Measurements from ENCODE around the gene RABGAP1L.
"Not testable (repeated sequence)": the region's sequence is repeated elsewhere in the genome, so short reads cannot be mapped to it uniquely, and the experiment has no call there.

The RABGAP1L gene

GRCh38 chr1:174809755-174810280 lies 650.5 kb downstream of the RABGAP1L start:
- Histone ChIP-seq H3K4me3 (ENCODE audit: low read depth, low read length) (no peak overlapping the region), H3K27ac (no peak overlapping the region), H3K27me3 (ENCODE audit: control insufficient read depth, insufficient read depth, low read length) (no peaks in the 10 kb centered on the region), H3K79me2 (no peaks in the 10 kb centered on the region), H3K9me3 (ENCODE audit: control insufficient read depth, low read length) (no peaks in the 10 kb centered on the region), H3K4me1 (no peaks in the 10 kb centered on the region), H3K4me2 (ENCODE audit: low read length) (no peak overlapping the region), H3K9ac (no peak overlapping the region), H3K36me3 (ENCODE audit: control insufficient read depth, insufficient read depth, low read length) (no peaks in the 10 kb centered on the region), H2AFZ (no peak overlapping the region)
- TF ChIP-seq, protein P1, sequence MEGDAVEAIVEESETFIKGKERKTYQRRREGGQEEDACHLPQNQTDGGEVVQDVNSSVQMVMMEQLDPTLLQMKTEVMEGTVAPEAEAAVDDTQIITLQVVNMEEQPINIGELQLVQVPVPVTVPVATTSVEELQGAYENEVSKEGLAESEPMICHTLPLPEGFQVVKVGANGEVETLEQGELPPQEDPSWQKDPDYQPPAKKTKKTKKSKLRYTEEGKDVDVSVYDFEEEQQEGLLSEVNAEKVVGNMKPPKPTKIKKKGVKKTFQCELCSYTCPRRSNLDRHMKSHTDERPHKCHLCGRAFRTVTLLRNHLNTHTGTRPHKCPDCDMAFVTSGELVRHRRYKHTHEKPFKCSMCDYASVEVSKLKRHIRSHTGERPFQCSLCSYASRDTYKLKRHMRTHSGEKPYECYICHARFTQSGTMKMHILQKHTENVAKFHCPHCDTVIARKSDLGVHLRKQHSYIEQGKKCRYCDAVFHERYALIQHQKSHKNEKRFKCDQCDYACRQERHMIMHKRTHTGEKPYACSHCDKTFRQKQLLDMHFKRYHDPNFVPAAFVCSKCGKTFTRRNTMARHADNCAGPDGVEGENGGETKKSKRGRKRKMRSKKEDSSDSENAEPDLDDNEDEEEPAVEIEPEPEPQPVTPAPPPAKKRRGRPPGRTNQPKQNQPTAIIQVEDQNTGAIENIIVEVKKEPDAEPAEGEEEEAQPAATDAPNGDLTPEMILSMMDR (IDR thresholded peaks at IDR 0.05), result no peak

DNA sequence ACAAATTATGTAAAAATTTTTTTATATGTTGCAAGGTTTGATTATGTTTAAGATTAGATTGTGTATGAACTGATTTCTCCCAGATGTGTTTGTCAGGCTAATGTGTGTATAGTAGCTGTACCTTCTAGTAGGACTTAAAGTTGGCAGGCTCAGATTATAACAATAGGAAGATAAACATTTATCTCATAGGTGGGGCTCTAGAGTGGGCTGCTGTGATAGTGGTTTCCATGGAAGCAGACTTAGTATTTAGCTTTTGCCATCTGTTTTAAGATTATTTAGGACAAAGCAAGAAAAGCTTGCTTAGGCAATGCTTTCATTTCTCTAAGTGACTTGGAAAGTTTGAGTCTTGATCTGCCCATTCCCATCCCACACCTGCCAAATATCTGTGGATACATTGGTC lies 652.7 kb downstream of the RABGAP1L start:
- TF ChIP-seq, protein P1 (IDR thresholded peaks at IDR 0.05), result no peak
- Histone ChIP-seq H3K9ac (no peak overlapping the region), H3K4me2 (ENCODE audit: low read length) (no peak overlapping the region), H3K4me3 (ENCODE audit: low read depth, low read length) (no peak overlapping the region), H3K9me3 (ENCODE audit: control insufficient read depth, low read length) (no peaks in the 10 kb centered on the region), H3K36me3 (ENCODE audit: control insufficient read depth, insufficient read depth, low read length) (no peaks in the 10 kb centered on the region), H3K27me3 (ENCODE audit: control insufficient read depth, insufficient read depth, low read length) (no peaks in the 10 kb centered on the region), H2AFZ (no peak overlapping the region), H3K79me2 (no peaks in the 10 kb centered on the region), H3K27ac (no peak overlapping the region), H3K4me1 (no peaks in the 10 kb centered on the region)

DNA sequence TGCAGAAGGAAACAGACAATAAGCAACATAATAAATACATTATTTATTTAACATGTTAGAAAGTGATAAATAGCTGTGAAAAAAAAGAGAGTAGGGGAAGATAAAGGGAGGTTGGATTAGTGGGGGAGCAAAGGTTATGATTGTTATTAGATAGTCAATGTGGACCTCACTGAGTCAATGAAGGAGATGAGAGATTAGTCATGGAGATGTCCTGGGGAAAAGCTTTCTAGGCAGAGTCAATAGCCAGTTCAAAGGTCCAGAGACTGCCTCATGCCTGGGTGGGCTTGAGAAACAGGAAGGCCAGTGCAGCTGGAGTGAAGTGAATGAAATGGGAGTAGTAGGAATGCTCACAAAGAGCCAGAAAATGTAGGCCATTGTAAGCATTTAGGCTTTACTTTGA lies 653.3 kb downstream of the RABGAP1L start:
- H3K36me3 ChIP-seq (ENCODE audit: control insufficient read depth, insufficient read depth, low read length), result no peaks in the 10 kb centered on the region
- peaks cover 1% of the 10 kb centered on the region for H3K4me1 ChIP-seq
- H3K79me2 ChIP-seq, result no peaks in the 10 kb centered on the region
- H3K9ac ChIP-seq, result no peak overlapping the region
- H2AFZ ChIP-seq, result no peak overlapping the region
- H3K9me3 ChIP-seq (ENCODE audit: control insufficient read depth, low read length), result no peaks in the 10 kb centered on the region
- no peak overlapping the region for H3K27ac ChIP-seq
- H3K27me3 ChIP-seq (ENCODE audit: control insufficient read depth, insufficient read depth, low read length), result no peaks in the 10 kb centered on the region
- no peak overlapping the region for H3K4me3 ChIP-seq (ENCODE audit: low read depth, low read length)
- TF ChIP-seq, protein P1 (IDR thresholded peaks at IDR 0.05), result no peak
- no peak overlapping the region for H3K4me2 ChIP-seq (ENCODE audit: low read length)

DNA sequence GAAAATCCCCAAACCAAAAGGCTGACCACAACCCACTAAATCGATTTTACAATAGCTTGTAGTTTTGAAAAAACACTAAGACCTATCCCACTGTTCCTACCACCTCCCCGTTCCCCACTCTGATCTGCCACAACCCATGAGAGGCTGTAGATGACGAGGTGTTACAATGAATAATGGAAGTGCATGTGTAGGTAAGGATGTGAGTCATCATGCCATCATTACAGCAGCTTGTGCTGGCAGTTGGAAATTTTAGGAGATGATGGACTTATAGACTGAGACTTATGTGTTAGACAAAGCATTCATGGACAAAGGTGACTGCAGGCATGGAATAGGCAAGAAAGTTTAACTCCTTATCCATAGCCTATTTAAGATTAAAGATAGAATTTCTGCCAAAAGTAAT lies 655.7 kb downstream of the RABGAP1L start:
- Histone ChIP-seq H3K27me3 (ENCODE audit: control insufficient read depth, insufficient read depth, low read length) (no peaks in the 10 kb centered on the region), H3K4me1 (peaks cover 2% of the 10 kb centered on the region), H3K4me2 (ENCODE audit: low read length) (no peak overlapping the region), H3K79me2 (no peaks in the 10 kb centered on the region), H3K9me3 (ENCODE audit: control insufficient read depth, low read length) (no peaks in the 10 kb centered on the region), H3K27ac (no peak overlapping the region), H3K4me3 (ENCODE audit: low read depth, low read length) (no peak overlapping the region), H2AFZ (no peak overlapping the region), H3K36me3 (ENCODE audit: control insufficient read depth, insufficient read depth, low read length) (no peaks in the 10 kb centered on the region), H3K9ac (no peak overlapping the region)
- TF ChIP-seq, protein P1 (IDR thresholded peaks at IDR 0.05), result no peak

DNA sequence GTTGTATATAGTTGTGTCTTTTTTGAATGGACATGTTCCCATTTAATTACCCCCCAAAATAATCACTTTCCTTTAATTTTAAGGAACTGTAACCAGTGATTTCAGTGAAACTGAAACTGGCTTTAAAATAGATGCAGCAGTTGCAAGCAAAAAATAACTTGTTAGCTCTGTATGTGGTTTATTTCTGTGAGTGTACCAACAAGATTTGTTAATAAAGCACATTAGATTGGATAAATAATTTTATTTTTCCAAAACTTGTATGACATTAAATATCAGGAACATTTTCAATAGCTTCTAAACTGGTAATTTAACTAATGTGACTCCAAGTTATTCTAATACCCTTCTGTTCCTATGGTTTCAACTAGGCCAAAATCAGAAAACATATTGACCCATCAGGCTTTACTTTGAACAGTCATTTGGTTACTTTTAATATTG lies 656.2 kb downstream of the RABGAP1L start:
- Histone ChIP-seq H3K4me1 (peaks cover 2% of the 10 kb centered on the region), H3K9ac (no peak overlapping the region), H2AFZ (no peak overlapping the region), H3K9me3 (ENCODE audit: control insufficient read depth, low read length) (no peaks in the 10 kb centered on the region), H3K4me2 (ENCODE audit: low read length) (no peak overlapping the region), H3K27ac (no peak overlapping the region), H3K79me2 (no peaks in the 10 kb centered on the region), H3K4me3 (ENCODE audit: low read depth, low read length) (no peak overlapping the region), H3K36me3 (ENCODE audit: control insufficient read depth, insufficient read depth, low read length) (no peaks in the 10 kb centered on the region), H3K27me3 (ENCODE audit: control insufficient read depth, insufficient read depth, low read length) (no peaks in the 10 kb centered on the region)
- TF ChIP-seq, protein P1 (IDR thresholded peaks at IDR 0.05), result no peak

DNA sequence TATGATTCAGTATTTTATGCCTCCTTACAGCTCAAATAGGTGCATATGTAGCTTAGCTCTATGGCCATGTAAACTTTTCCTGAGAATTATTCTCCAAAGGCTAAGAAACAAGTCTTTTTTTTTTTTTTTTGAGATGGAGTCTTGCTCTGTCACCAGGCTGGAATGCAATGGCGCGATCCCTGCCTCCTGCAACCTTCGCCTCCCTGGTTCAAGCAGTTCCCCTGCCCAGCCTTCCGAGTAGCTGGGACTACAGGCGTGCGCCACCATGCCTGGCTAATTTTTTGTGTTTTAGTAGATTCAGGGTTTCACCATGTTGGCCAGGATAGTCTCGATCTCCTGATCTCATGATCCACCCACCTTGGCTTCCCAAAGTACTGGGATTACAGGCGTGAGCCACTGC lies 657.3 kb downstream of the RABGAP1L start:
- not testable (repeated sequence) for H3K4me3 ChIP-seq (ENCODE audit: low read depth, low read length); H3K27me3 ChIP-seq (ENCODE audit: control insufficient read depth, insufficient read depth, low read length); H3K4me2 ChIP-seq (ENCODE audit: low read length); H3K9me3 ChIP-seq (ENCODE audit: control insufficient read depth, low read length); H3K79me2 ChIP-seq; H3K36me3 ChIP-seq (ENCODE audit: control insufficient read depth, insufficient read depth, low read length); H3K4me1 ChIP-seq; H2AFZ ChIP-seq; H3K9ac ChIP-seq; H3K27ac ChIP-seq
